Activated CD4-positive, alpha-beta T cell treated with anti-CD3 and anti-CD28 coated beads for 48 hours (primary cell): ENCODE results near the gene C9orf50.
"Not testable (repeated sequence)": the region's sequence is repeated elsewhere in the genome, so short reads cannot be mapped to it uniquely, and the experiment has no call there.

Experiments used
- DNase-seq: peaks from one replicate; pipeline ENCODE4 v3.0.0-alpha.2; 2020

C9orf50 gene

DNA sequence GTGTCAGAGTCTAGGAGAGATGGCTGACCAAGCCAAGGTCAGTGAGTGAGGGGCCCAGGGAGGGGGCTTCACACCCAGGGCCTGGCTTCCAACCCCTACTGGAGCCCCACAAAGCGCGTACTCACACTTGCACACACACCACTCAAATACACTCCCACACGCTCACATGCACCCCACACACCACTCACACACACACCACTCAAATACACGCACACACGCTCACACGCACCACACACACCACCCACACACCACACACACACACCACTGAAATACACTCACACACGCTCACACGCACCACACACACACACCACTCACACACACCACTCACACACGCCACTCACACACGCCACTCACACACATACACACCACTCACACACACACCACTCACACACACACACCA, 26.7 kb upstream of the C9orf50 start:
- no peak for DNase-seq

DNA sequence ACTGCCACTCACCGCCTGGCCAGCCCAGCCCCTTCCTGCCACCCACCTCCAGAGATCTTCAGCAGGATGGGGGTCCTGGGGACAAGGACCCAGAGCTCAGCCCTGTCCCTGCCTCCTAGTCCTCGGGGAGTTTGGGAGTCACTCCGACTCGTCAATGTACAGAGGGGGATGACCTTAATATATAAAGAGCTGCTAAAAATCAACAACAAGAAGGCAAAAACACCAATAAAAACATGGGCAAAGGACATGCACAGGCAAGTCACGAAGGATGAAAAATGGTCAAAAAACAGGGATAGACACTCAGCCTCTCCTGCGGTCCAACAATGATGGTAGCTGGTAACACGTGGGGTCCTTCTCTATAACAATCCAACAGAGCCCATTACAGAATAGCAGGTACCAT, 25.8 kb upstream of the C9orf50 start:
- DNase-seq, result no peak

DNA sequence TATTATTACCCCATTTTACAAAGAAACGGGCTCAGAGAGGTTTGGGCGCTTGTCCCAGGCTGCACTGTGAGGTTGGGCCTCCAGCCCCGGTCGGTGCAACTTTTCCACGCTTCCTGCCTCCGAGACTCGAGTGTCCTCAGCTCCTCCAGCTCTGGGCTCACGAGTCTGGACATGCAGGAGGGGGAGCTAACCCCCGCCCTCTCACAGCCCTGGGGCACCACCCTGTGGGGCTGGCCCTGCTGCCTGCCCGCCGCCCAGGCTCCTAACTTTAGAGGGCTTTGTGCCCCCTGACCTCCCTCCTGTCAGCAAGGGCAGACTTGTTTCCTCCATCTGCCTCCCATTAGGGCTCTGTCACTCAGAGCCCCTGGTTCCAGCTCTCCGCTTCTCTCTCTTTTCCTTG, 25.4 kb upstream of the C9orf50 start:
- no peak for DNase-seq

DNA sequence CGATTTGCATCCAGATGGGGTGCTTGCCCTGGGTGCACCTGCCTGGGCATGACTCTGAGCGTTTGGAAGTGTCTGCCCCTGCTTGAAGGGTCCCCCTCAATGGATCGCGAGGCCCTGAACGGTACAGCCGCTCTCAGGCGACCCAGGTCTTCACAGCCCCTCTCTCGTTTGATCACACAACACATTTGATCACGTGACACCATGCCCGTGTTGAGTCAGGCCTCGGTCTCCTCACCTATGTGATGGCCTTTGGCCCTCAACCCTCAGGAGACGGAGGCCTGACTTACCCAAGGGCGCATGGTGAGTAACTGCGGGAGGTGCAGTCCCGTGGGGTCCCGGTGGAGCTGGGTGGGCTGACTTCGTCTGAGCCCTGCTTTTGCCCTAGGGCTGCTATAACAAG, 24.0 kb upstream of the C9orf50 start:
- no peak for DNase-seq

DNA sequence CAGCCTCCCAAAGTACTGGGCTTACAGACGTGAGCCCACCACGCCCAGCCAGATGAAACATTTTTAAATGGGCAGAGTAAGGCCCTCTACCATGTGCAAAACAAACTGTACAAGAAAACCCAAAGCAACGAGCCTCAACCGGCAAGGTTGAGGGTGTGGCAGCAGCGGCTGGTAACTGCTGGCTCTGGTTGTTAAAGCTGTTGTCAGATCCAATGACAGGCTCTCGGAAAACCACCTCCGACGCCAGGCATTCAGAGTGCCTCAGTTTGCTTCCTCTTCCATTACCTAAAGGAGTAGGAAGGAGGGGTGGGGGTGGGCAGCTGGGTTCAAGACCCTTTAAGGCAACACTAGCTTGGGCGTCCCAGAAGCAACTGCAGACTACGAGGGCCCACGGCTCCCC, 23.5 kb upstream of the C9orf50 start:
- no peak for DNase-seq

DNA sequence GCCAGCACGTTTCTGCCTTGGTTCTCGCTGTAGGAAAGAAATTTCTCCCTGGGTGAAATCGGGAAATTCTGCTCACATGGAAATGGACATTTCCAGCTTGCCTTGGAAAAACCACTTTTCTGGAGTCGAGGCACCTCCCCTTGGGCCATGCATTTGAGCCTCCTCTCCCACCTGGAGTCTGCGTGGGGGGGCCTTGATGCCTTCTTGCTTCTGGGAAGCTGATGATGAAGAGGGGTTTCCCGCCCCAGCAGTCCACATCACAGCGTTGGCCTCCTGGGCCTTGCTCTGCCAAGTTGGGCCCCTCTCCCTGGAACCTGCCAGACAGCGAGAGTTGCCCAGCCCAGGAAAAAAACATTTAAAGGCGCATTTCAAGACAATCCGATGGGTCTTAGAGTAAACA, 22.8 kb upstream of the C9orf50 start:
- DNase-seq, result no peak

DNA sequence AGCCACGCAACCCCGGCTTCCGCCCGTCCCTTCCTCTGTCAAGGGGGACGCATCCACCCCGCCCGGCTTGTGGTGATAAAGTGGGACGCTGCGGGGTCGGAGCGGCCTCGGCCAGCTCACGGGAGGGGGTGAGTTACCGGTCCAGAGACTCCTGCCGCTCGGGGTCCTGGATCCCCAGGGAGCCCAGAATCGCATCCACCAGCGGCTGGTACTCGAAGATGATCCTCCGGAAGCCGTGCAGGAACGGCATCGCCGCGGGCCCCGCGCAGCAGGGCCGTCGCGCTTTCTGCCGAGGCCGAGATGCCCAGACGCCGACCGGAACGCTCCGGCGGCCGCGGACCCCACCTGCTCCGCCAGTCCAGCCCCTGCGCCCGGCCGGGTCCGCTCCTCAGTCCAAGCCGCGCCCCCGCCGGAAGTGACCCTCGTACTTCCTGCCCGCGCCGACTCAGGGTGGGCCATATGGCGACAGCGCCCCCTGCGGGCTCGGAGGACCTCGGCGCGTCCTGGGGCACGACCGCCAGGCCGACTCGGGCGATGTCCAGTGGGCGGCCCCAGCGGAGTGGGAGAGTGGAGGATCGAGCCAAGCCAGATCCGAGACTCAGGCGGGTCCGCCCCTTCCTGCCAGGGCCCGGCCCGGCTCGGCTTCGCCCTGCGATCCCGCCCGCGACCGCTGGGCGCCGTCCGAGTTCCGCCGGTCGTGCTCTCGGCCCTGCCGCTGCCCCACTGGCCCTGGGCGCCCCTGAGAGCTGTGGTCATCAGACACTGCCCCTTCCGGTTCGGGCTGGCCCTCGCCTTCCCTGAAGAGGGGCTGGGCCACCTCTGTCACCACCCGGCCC, 21.1 kb upstream of the C9orf50 start, which contains the start of gene ASB6:
Gene ASB6, minus strand, starts transcription at position 402 of the 836 bp plus-strand sequence. Its CDS starts 152 bp downstream, at position 250.
- peak; percentile 98 for DNase-seq

DNA sequence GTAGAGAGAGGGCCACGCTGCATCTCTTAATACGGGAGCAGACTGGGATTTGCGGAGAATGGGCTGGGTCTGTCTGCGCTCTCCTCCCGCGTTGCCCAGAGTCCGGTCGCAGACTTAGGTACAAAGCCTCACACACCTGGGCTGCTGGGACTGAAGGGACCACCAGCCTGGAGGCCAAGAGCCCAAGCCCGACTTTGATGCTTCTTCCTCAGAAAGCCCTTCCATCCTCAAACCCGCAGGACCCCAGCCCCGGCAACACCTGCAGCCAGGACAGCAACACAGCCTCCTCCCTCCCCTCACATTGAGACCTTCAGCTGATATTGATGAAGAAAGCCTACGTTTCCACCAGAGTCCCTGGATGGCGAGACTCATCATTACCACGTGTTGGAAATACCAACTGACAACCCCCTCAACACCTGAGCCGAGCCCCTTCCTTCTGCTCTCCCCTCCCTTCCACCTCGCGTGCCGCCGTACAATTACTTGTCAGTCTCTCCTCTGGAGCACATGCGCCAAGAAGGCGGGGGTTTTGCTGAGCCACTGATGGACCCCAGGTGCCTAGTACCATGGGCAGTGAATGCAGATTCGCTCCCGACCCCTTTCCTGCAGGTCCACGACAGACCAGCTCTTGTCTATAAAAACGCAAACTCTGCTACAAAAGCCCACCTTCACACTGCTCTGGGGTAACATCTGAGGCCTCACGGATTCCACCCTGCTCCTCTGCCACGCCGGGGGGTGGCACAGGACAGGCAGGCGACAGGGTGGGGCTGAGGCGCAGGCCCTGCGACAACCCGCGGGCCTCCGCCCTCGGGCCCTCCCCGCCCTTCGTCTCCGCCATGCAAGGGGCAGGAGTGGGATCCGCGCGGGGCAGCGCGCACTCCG, 20.2 kb upstream of the C9orf50 start:
- DNase-seq, result no peak

DNA sequence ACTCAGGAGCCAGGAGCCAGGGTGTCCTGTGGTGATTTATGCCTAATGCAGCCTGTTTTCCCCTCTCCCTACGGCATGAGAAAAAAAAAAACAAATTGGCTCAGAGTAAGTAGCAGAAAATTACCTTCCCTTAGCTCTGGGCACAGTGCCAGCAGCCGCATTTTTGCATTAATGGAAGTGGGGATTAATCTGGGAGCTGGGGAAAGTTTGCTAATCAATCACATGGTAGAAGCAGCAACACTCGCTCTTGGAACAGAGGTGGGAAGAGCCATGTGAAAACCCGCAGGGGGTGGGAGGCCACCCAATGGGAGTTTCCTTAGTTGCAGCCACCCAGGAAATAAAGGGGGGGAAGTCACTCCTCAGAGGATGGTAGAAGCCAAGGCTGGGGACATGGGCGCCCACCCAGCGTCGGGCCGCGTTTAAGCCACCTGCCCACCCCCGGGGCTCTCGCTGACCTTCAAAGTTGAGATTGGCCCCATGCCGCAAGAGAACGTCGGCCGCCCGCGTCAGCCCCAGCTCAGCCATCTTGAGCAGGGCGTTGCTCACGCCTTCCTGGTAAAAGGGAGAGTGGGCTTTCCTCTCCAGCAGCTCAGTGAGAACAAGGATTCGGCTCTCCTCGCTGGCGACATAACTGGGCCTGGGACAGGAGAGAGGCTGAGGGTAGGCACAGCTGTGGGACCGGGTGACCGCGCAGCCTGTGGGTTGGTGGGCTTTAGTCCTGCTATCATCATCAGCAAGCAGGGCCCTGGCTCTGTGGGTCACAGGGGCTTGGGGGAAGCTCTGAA, 19.4 kb upstream of the C9orf50 start:
- no peak for DNase-seq

DNA sequence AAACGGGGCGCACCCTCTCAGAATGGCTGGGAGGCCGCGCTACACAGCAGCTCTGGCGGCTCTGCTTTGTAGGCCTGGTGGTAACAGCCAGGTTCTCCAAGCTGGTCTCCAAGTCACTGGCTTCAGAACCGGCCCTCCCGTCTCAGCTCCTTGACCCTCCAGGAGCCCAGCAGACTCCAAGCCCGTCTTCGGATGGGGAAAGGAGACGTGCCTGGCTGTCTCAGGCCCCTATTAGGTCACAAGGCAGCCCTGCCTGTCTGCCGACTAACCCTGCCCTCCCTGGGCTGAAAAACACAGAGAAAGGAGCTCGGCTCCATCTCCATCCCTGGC, 18.8 kb upstream of the C9orf50 start:
- DNase-seq, result no peak

DNA sequence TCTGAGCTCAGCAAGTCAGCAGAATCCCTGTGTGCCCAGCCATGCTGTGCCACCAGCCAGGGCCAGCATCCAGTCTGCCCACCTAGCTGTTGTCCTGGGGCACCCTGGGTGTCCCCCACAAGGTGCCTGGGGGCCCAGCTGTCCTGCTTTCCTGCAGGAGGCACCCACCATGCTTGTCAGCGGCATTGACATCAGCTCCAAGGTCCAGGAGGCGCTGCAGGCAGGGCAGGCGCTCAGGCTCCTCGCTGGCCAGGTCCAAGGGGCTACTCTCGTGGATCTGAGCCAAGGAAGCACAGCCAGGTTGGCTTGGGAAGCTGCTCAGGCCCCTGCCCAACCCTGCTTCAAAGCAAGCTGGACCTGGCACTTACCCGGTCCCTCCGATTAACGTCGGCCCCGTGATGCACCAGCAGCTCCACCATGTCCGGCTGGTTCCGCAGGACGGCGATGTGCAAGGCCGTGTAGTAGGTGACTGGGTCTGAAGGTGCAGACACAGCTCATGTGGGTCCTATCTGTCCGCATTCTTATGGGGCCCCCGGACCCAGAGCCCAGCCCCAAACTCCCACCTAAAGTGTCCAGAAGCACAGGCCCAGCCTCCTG, 18.2 kb upstream of the C9orf50 start:
- DNase-seq, result no peak

DNA sequence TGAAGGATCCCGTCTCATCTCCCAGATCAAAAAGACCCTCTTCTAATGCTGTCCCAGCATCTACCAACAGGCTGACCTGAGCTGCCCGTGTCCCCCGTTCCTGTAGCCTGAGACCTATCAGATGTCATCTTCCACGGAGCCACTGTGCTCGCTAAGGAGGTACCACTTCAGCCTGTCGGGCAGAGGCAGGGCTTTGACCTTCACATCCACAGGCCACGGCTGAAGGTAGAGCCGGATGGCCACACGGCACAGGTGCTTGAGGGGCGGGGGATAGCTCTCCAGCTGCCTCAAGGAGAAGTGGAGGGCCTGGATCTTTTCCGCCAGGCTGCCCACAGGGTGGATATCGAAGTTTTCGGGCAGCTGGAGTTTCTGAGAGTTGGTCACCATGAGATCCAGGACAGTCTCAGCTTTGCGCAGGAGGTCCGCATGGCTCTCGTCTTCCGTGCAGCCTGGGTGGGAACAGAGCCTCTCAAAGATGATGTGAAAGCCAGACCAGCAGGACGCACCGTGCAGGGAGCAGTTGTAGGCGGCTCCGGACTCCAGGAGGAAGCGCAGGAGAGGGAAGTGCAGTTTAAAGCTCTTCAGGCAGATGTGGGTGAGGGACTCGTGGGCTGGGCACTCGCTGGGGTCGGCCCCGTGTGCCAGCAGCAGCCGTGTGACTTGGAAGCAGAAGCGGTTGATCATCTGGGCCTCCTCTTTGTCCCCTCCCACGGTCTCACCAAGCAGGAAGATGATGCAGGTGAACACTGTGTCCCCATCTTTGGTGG, 17.0 kb upstream of the C9orf50 start:
- DNase-seq, result no peak

DNA sequence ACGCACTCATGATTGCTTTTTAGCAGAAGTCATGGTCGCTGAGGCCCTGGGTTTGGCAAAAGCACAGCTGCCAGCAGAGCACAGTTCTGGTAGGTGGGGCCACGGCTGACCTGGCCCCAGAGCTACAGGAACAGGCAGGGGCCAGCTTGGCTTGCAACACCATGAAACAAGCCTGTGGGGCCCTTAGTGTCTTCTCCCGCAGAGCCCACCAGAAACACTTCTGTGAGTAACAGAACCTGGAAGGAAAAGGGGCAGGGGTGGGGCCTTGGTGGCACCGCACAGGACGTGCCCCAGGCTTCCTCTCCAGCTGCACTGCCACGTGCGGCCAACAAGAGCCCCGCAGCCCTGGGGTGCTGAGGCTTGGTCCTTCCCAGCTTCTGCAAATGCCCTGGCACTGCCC, 16.2 kb upstream of the C9orf50 start:
- no peak for DNase-seq

DNA sequence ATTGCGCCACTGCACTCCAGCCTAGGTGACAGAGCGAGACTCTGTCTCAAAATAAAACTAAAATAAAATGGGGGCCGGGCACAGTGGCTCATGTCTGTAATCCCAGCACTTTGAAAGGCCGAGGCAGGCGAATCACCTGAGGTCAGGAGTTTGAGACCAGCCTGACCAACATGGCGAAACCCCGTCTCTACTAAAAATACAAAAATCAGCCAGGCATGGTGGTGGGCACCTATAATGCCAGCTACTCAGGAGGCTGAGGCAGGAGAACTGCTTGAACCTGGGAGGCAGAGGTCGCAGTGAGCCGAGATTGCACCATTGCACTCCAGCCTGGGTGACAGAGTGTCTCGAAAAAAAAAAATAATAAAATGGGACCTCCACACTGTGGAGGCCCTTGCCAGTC, 15.4 kb upstream of the C9orf50 start:
- DNase-seq, result not testable (repeated sequence)

DNA sequence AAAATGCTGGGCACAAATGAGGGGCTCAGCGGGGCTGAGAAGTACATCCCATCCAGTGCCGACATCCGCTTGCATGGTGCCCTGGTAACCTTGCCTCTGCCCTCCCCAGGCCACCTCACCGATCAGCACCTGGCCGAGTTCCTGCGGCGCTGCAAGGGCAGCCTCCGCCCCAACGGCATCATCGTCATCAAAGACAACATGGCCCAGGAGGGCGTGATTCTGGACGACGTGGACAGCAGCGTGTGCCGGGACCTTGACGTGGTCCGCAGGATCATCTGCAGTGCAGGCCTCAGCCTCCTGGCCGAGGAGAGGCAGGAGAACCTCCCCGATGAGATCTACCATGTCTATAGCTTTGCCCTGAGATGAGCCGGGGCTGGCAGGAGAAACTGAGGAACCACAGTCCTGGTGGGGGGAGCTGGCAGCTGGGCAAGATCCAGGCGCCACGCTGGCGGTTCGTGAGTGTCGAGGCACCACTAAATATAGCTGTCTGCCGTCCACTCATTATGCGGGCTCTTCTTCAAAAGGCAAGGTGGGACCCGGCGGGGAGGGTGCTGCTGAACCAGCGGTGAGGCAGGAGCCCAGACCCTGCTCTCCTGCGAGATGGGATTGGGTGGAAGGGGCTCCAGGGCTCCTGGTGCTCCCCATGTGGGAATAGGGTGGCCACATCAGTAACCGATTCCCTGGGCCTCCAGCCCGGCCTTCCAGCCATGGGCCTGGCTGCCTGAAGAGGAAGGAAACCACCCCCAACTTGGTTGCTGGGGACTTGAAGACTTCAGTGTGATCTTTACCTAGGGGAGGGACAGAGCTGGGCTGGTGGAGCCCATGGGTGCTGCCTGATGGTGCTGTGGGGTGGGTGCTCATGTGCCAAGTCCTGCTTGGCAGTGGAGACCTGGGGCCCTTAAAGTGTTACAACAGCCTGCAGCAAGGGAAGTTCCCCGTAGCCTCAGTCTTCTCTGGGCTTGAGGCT, 14.5 kb upstream of the C9orf50 start:
- no peak for DNase-seq

DNA sequence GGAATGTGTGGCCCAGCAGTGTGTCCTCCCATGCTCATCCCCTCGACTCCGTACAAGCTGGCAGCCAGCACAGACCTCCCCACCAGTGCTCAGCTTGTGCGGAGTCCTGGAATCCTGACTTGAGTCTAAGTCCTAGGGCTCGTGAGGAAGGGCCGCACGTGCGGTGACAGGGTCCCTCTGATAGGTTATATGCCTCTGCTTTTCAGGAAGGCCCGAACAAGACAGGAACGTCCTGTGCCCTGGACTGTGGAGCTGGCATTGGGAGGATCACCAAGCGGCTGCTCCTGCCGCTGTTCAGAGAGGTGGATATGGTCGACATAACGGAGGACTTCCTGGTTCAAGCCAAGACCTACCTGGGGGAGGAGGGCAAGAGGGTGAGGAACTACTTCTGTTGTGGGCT, 12.9 kb upstream of the C9orf50 start:
- DNase-seq, result no peak

DNA sequence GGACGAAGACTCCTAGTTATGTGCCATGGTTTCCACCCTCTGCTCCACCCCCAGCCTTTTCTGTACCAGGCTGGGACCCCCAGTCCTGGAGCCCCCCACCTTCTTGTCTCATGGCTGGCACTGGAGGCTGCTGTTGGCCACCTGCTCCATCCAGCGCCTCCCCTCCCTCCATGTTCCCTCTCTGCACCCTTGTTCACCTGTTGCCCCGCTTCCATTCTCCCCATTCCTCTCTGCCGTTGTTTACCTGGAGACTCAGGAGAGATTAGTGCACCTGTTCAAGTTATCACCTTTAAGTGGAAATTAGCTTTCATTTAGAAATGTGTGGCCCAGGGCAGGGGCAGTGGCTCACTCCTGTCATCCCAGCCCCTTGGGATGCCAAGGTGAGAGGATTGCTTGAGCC, 12.3 kb upstream of the C9orf50 start:
- no peak for DNase-seq

DNA sequence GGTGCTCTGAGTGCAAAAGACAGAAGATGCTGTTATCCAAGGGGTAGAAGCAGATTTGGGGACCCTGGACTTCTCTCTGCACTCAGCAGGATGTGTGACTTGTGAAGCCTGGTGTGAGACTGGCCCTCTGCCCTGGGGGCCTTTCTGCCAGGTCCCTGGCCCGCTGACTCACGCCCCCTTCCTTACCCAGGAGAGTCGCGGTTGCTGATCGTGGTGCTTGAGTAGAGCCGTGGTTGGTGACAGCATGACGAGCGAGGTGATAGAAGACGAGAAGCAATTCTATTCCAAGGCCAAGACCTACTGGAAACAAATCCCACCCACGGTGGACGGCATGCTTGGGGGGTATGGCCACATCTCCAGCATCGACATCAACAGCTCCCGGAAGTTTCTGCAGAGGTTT, 11.6 kb upstream of the C9orf50 start:
- DNase-seq, result peak; percentile 33

DNA sequence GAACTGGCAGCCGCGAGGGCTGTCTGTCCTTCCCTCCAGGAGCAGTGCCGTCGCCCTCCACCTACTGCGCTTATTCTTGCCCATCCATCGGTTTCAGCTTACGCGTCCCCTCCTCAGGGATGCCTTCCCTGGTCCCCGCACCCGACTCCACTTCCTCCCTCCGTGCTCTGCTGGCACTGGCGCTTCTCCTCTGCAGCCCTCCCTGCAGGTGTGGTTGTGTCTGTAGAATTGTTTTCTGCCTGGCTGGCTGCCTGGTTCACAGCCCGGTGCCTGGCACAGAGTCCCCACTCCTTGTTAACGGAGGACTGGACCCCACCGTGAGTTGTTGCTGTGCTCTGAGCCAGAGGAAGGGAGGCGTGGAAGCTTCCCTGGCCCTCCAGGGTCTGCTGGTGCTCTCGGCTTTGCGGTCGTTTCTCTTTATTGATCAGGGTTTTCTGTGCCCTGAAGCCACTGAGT, 10.8 kb upstream of the C9orf50 start:
- DNase-seq, result no peak

DNA sequence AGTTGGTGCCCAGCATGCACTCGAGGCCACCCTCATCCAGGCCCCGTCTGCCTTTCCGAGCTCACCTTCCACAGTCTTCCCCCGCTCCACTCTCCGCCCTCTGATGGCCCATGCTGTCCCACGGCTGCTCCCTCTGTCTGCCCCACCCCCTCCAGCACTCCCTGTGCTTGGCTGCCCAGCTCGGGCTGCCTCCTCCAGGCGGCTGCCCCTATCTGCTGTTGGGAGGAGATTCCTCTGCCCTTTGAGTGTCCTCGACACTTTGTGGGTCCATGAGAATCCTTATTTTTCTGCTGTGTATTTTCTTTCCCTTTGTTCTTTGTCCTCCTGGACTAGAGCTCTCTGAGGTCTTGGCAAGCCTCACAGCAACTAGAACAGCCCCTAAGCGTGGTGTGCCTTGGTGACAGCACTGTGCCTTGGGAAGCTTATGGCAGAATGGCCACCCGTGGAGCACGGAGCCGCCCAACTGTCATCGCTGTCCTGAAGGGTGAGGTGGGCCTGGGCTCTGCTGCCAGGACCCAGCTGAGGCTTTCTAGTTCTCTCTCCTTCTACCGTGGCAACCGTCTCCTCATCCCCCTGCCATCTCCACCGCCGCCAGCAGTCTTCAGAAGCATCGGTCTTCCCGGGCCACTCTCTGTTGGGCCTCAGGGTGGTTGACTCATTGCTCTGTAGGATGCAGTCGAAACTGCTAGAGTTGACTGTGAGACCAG, 10.2 kb upstream of the C9orf50 start:
- peak; percentile 31 for DNase-seq
